EL (cell line): ENCODE results near the gene LPCAT1.
"Not testable (repeated sequence)": the region's sequence is repeated elsewhere in the genome, so short reads cannot be mapped to it uniquely, and the experiment has no call there.

Experiments used
- DNase-seq: peaks from one replicate; pipeline ENCODE4 v3.0.0-alpha.2; 2016

The LPCAT1 gene

DNA sequence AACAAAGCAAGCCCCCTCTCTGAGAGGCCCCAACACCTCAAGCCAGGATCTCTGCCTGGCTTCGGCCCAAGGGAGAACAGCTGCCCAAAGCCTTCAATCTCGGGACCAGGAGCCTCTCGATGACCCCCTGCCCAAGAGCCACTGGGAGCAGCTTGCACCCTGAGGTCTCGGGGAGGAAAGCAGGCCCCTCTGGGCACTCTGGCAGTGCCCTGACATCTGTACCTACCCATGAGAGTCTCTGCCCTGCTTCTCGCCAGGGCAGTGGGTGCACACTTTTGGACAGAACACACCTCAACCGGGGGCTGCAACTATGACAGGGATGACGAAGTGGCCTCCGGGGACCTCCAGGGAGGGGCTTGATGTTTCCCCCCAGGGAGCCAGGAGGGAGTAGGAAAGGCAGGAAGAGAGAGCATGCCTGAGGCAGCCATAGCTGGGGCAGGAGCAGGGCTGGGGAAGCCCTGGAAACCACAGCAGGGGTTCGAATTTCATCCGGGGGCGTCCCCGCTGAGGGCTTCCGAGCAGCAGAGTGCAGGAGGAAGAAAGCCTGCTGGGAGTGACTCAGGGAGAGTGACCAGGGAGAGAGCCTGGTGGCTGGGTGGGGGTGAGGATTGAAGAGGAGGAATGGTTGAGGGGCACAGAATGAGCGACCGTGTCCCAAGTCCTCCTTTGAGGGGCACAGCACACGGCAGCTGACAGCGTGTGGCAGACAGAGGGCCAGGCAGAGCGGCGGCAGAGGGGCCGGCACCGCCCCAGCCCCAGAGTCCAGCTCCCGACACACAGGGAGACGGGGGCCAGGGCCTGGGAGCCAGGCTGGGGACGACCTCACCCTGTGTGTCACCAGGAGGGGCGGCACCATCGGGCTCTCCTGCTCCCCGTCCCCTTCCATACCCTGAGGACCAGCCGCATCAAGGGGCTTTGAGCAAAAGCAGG is 1.8 kb downstream of the LPCAT1 start:
- peak; percentile 88 for DNase-seq

DNA sequence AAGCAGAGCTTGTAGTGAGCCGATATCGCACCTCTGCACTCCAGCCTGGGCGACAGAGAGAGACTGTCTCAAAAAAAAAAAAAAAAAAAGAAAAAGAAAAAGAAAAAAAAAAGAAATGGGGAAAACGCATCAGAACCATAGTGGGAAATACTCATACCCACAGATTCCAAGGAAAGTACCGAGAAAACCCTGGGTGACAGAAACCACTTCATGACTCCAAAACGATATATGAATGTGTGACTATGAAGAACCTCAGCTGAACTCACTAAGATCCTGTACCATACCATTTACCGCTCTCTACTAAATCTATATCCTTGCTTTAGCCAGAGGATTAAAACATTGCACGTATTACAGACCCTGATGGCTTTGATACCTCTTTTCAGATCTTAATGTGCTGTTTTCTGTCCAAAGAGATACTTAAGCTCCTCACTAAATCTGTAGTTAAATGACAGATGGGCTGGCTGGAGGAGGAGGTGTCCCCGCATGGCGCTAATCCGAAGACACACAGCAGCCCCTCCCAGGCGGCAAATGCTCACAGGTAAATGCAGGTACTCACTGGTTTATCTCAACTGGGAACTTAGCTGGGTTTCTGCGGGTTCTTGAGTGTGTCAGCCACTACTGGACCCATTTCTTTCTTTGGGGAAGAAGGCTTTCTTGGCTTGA is 2.8 kb downstream of the LPCAT1 start:
- no peak for DNase-seq

DNA sequence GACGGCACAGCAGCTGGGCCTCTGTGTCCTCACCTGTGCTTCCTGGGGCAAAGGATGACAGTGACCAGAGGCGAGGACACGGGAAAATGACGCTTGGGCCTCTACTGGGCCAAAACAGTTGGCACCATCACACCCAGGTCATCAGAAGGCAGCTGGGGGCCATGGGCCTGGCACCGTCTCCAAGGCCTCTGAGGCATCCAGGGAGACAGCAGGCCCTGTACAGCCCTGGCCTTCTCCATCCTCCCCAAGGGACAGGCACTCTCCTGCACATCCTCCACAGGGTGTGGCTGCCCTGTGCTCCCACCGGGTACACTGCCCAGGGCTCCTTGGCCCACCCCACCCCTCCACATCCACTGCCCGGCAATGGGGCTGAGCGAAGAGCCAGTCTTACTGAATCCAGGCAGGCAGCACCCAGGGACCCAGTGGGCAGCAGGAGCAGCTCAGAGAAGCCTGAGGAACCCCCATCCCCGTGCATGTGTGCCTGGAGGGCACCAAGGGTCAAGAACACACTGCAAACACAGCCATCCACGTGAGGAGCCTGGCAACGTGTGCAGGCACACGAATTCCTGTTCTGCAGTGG is 4.0 kb downstream of the LPCAT1 start:
- no peak for DNase-seq

DNA sequence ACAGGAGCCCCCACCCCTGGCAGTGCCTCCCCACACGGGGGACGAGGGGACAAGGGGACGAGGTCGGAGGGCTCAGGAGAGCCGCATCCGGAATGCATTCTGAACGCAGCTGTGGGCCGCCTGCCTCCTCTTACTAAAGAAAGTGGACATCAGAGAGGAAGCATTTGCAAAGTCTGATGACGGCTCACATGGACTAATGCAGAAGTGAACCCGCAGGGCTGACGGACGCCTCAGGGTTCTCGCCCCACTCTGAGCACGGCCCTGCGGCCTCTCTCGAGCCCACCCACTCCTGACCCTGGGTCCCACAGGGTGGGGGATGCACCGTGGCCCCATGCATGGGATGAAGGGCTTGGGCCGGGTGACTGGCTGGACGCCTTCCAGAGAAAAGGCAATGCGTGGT is 5.9 kb downstream of the LPCAT1 start:
- DNase-seq = no peak

DNA sequence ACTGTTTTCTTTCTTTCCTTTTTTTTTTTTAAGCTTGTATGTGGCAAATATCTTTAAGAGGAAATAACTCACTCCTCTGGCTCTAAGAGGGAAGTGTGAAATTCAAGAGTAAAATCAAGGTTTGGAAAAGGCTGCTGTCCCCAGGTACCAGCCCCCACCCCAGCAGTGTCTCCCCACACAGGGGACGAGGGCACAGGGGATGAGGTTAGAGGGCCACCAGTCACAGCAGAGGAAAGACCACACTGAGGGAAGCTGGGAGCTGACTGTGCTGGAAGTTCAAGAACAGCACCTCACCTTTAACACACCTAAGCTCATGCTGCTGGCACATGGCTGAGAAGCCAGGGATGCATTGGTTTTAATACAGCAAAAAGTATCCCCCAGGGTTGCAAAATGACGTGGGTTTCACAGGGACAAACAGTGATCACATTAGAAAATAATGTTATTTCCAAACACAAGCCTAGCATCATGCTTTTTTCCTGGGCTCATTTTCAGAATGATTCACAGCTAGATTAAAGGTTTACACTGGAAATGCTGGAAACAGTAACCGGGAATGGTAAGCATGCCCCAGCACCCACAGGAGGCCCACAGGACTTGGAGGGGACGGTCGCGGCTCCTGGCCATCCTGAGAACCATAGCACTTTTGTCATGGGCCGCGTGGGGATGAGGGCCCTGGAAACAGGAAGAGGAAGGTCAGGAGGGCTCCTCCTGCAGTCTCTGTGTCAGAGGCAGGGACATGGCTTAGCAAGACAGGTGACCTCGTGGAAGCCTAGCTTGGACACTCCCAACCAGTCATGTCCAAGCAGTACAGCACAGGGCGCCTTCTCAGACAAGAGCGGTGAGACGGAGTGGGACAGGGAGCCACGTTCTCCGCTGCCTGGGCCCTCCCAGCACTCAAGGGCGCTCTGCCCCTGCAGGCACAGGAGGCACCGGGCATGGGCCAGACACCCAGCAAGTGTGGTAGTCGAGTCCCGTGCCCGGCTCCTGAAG is 6.9 kb downstream of the LPCAT1 start:
- peak; percentile 48 for DNase-seq

GRCh38 chr5:1515921-1516571 is 7.7 kb downstream of the LPCAT1 start:
- no peak for DNase-seq

- DNase-seq = no peak
Observed at GRCh38 chr5:1515311-1515920, 8.3 kb downstream of the LPCAT1 start.

DNA sequence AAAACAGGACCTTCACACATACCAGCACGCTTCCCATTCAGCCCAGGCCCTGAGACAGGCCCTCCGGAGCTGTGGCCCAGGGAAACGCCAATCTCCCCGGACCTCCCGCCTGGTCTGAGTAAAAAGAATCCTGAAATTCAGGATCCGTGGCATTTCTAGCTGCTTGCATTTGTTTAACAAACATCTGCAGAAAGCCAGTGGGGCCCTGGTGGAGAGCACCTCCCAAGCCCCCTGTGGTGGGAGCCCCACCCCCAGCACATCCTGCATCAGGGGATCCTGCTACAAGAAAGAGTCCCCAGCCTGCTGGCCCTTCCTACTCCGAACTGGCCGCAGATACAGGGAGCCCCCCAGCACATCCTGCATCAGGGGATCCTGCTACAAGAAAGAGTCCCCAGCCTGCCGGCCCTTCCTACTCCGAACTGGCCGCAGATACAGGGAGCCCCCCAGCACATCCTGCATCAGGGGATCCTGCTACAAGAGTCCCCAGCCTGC is 8.9 kb downstream of the LPCAT1 start:
- DNase-seq = not testable (repeated sequence)

GRCh38 chr5:1514027-1514818 is 9.5 kb downstream of the LPCAT1 start:
- DNase-seq = no peak

- DNase-seq = no peak
Observed at GRCh38 chr5:1513326-1514026, 10.3 kb downstream of the LPCAT1 start.

DNA sequence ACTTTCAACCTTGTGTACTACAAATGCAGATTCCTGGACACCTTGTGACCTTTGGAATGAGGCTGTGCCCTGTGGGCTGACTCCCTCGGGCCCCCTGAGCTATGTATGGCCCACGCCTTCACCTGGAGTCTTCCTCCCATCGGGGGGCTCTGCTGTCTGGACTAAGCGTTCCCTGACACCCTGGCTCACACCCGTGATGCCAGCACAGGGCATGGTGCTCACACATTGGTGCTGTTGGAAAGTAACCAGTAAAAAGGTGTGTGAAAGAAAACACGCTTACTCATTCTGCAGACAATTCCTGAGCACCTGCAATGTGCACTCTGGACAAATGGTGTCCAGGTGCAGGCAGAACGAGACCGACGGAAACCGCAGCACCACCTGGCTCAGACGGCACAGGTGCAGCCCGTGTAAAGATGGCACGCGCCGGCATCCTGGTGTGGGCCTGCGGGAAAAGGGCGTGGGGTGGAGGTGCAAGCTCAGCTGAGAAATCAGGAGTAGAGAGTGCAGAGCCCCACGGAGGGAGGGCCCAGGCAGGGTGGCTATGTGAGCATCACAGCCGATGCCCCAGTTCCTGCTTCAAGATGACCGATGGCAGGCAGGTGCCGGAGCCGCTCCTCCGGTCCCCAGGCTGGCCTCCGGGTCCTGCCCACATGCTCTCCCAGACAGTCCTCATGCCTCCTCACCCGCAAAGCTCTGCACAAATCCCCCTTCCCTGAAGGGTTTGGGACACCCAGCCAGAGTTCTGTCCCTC is 11.0 kb downstream of the LPCAT1 start:
- no peak for DNase-seq

GRCh38 chr5:1511651-1512540 is 11.9 kb downstream of the LPCAT1 start:
- DNase-seq = peak; percentile 84

GRCh38 chr5:1511048-1511447 is 12.7 kb downstream of the LPCAT1 start:
- DNase-seq = no peak

DNA sequence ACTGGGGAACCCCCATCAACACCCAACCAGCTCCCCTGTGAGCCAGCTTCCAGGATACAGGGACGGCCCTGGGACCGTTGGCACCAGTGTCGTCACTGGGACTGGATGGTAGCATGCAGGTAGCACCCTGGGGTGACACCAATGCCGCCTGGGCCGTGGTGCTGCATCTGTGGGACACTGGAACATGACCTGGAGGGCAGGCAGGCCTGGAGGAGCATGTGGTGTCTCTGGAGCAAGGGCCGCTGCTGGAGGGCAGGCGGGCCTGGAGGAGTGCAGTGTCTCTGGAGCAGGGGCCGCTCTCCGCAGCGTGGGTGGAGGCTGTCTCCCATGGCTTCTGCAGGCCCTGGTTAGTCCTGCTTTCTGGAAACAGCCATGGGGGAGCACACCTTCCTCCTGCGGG is 13.1 kb downstream of the LPCAT1 start:
- no peak for DNase-seq

DNA sequence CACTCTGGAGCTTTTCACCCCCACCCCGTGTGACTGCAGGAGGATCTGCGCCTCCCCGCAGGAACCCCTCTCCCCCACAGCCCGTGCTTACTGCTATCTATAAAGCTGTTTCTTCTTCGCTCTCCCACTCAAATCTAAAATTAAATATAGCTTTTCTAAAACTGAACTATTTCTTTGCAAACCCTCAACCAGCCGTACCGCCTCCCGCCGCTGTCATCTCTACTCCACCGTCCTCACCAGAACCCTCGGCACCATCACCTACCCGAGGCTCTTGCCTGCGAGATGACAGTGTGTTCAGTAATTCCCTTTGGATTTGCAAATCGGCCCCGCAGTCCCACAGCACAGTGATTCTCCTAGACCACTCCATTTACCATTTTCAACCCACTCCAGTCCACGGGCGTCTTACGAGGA is 13.6 kb downstream of the LPCAT1 start:
- no peak for DNase-seq

GRCh38 chr5:1509346-1510085 is 14.2 kb downstream of the LPCAT1 start:
- no peak for DNase-seq

GRCh38 chr5:1508659-1509290 is 15.0 kb downstream of the LPCAT1 start:
- DNase-seq = no peak
